ENCODE data around the gene RUNX2. TPM values are rescaled to one million over a fixed set of nuclear protein-coding genes. Genes with fewer than 3 reads are reported as not detected.

Gene RUNX2
- total and polyA plus RNA-seq, 10 of the 15 experiments (the other 5 are each of a cell fraction or from before 2014, with no cell fraction given), result 0.01 to 0.77 (median 0.15) TPM; not detected in 3

GRCh38 chr6:45426251-45426650 is 98.1 kb downstream of the RUNX2 start:
- CTCF ChIA-PET, result no interaction called here
- intact Hi-C loops (cut with micrococcal nuclease; ENCODE audit: unreplicated experiment), result loop anchor here (10.0 kb wide), 1 partner anchor 771 kb away; no protein-coding TSS in a partner anchor
- RAD21 ChIA-PET (ENCODE audit: unreplicated experiment), result interaction anchor here (0.8 to 1.0 kb wide), 2 partner anchors 47 to 795 kb away, joined by 3 read pairs; no protein-coding TSS in a partner anchor
- no peak overlapping the region for H2AFZ ChIP-seq (ENCODE audit: control insufficient read depth, low read depth, low read length)
- no TSS peak for BruUV-seq (replicated peaks)
- SMC1A ChIA-PET (ENCODE audit: uncharacterized antibody, unreplicated experiment), result interaction anchor here (1.2 to 1.6 kb wide), 2 partner anchors 288 to 497 kb away, joined by 4 to 6 read pairs; no protein-coding TSS in a partner anchor
- no peaks in the 10 kb centered on the region for H3K79me2 ChIP-seq (ENCODE audit: control insufficient read depth, insufficient read depth, low read length)
- FAIRE-seq, result no peak
- no peak overlapping the region for H3K4me3 ChIP-seq
- H3K9ac ChIP-seq (ENCODE audit: control insufficient read depth, insufficient read depth, low read length), result no peak overlapping the region
- no peak overlapping the region for H3K4me2 ChIP-seq (ENCODE audit: control insufficient read depth, insufficient read depth)
- ATAC-seq, result no peak
- TF ChIP-seq POLR2AphosphoS2 (IDR thresholded peaks at IDR 0.05; ENCODE audit: low read depth, low read length), result no peak
- TF ChIP-seq SREBF2 (IDR thresholded peaks at IDR 0.05; ENCODE audit: low read length), result no peak
- no peak for TF ChIP-seq JUNB (IDR thresholded peaks at IDR 0.05)
- TF ChIP-seq ELK1 (IDR thresholded peaks at IDR 0.05; ENCODE audit: low read depth, low read length), result no peak
- TF ChIP-seq KLF5 (IDR thresholded peaks at IDR 0.05; ENCODE audit: partially characterized antibody), result no peak
- TF ChIP-seq CHD2 (IDR thresholded peaks at IDR 0.05; ENCODE audit: borderline replicate concordance, low read depth, low read length), result no peak
- TF ChIP-seq ZBTB33 (IDR thresholded peaks at IDR 0.05), result no peak
- no peak for TF ChIP-seq IKZF1 (conservative IDR thresholded peaks at IDR 0.05)
- TF ChIP-seq EGR1 (IDR thresholded peaks at IDR 0.05; ENCODE audit: borderline replicate concordance in 1 of 2, low read depth in 2 of 2, low read length in 2 of 2), result no peak
- no peak for TF ChIP-seq POLR2AphosphoS5 (IDR thresholded peaks at IDR 0.05; ENCODE audit: low read length)
- no peaks in the 10 kb centered on the region for H3K9me3 ChIP-seq (replicated peaks; ENCODE audit: control insufficient read depth, insufficient read depth, low read length)
- H3K36me3 ChIP-seq (ENCODE audit: control insufficient read depth in 2 of 2, insufficient read depth in 2 of 2, low read length in 1 of 2), result no peaks in the 10 kb centered on the region
- 16% methylated on average over 4 of the region's 4 CpGs for WGBS (ENCODE audit: insufficient coverage, insufficient replicate concordance, low lambda C conversion rate, missing lambda C conversion rate)
- no peak for DNase-seq (ENCODE audit: low read depth, low spot score)
- POLR2A ChIA-PET, result no interaction called here
- H3K4me1 ChIP-seq (ENCODE audit: control insufficient read depth, insufficient read depth, low read length), result no peaks in the 10 kb centered on the region; the same call in 1 of the 2 replicates
- peaks cover 14 to 30% of the 10 kb centered on the region in 2 experiments for H3K27me3 ChIP-seq (replicated peaks in 1 of 2; ENCODE audit: control insufficient read depth in 2 of 2, insufficient read depth in 2 of 2, low read length in 1 of 2)
- H3K27ac ChIP-seq (ENCODE audit: control insufficient read depth, insufficient read depth), result no peak overlapping the region
- in situ Hi-C loops (cut with MboI), result no loop called here
- no peaks in the 10 kb centered on the region for H4K20me1 ChIP-seq (ENCODE audit: control insufficient read depth, insufficient read depth)
